C4-2B (cell line): ENCODE results near the gene HDAC4.

ENCODE experiments used
- H3K27ac ChIP-seq: fragments of 450-650 bp; 2 replicates; pipeline ENCODE4 v1.5.1; 2017
- ZFX ChIP-seq: fragments of 450-650 bp; IDR thresholded peaks from 2 replicates; pipeline ENCODE4 v1.6.1; 2017
- TF ChIP-seq, protein P1 (sequence below): fragments of 450-650 bp; conservative IDR thresholded peaks from 2 replicates; pipeline ENCODE4 v1.5.1; 2017; ENCODE audit warnings: mild to moderate bottlenecking

Gene HDAC4

DNA sequence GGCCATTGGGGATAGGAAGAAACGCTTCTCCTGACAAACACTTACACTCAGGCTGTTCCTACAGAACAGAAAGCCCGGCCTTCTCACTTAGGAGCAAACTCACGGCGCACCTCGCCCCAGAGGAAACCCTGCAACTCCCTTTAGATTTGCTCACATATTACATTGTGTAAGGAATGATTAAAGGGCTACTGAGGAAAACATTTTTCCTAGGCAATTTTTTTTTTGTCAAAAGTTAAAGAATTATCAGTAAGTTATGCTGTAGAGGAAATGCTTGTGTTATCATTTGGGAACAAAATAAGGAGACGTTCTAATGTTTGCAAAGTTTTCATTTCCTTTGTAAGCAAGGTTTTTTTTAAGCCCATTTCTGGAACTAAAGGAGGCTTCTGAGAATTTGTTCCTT, 264.1 kb downstream of the HDAC4 start:
- H3K27ac ChIP-seq = no peak overlapping the region
- TF ChIP-seq ZFX = no peak
- TF ChIP-seq, protein P1, sequence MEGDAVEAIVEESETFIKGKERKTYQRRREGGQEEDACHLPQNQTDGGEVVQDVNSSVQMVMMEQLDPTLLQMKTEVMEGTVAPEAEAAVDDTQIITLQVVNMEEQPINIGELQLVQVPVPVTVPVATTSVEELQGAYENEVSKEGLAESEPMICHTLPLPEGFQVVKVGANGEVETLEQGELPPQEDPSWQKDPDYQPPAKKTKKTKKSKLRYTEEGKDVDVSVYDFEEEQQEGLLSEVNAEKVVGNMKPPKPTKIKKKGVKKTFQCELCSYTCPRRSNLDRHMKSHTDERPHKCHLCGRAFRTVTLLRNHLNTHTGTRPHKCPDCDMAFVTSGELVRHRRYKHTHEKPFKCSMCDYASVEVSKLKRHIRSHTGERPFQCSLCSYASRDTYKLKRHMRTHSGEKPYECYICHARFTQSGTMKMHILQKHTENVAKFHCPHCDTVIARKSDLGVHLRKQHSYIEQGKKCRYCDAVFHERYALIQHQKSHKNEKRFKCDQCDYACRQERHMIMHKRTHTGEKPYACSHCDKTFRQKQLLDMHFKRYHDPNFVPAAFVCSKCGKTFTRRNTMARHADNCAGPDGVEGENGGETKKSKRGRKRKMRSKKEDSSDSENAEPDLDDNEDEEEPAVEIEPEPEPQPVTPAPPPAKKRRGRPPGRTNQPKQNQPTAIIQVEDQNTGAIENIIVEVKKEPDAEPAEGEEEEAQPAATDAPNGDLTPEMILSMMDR = no peak

DNA sequence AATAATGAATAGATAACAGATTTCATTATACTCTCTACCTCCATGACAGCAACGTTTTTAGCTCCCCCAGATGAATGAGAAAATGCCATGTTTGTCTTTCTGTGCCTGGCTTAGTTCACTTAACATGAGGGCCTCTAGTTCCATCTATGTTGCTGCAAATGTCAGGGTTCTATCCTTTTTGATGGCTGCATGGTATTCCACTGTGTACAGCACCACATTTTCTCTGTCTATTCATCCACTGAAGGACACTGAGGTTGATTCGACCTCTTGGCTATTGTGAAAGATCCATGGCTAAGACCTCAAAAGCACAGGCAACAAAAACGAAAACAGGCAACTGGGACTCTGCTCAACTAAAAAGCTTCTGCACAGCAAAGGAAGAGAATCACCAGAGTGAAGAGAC, 264.6 kb downstream of the HDAC4 start:
- no peak for TF ChIP-seq ZFX
- TF ChIP-seq, protein P1 = no peak
- H3K27ac ChIP-seq = no peak overlapping the region

DNA sequence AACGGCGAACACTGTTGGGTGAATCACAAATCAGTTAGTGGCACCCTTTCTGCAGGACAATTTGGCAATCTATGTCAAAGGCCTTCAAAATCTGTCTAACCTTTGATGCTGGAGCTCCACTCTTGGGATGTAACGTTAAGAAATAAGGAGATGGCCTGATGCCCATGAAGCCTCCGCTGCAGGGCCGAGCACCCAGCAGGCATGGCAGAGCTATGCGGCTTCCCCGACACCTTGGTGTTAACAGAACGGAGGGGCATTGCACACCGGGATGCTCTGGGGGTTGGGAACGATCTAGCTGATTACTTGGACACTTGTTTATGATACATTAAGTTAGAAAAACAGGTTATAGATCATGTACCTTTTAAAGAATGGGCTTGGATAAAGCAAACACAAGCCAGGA, 265.3 kb downstream of the HDAC4 start:
- TF ChIP-seq ZFX = no peak
- TF ChIP-seq, protein P1 = no peak
- H3K27ac ChIP-seq = no peak overlapping the region

DNA sequence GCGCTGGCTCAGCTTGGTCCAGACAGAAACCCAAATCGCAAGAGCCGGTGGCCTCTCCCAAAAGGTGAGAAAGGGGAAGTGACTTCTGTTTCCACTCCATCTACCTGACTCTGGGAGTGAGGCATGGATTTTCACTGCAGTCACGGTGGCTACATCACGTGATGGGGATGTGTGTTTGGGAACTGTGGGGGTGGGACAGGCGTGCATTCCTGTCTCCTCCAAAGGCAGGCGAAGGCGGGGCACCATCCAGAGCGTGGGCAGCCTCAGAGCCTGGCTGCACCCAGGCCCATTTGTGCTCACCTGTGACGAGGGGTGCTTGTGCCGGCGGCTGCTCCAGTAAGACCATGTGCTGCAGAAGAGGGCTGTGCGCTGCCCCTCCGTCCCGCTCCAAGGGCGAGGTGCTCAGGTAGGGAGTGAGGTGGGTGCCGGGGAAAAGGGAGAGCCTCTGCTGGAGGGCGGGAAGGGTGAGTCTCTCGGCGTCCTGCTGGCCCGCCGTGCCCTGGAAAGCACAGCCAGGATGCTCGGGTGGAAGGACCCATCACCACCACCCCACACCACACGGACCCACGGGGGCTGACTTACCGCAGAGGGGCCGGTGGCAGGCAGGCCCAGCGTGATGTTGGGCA, 266.8 kb downstream of the HDAC4 start:
- H3K27ac ChIP-seq = no peak overlapping the region
- TF ChIP-seq, protein P1 = no peak
- no peak for TF ChIP-seq ZFX

DNA sequence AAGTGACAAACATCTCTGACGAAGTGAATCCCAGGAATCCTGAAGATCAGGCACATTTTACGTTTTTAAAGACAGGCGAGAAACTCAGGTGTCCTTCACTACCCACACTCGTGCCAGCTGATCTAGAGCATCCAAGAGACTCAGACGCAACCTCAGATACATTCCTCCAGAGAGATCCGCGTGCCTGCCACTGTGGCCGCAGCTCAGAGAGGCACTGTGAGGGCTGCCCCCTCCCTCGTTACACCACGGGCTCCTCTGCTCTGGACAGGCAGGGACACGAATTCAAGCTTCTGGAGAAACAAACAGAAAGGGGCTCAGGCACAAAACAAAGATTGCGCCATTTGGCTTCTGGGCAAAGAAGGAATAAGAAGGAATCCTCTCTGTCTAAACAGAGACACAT, 268.0 kb downstream of the HDAC4 start:
- H3K27ac ChIP-seq = no peak overlapping the region
- TF ChIP-seq ZFX = no peak
- TF ChIP-seq, protein P1 = no peak

DNA sequence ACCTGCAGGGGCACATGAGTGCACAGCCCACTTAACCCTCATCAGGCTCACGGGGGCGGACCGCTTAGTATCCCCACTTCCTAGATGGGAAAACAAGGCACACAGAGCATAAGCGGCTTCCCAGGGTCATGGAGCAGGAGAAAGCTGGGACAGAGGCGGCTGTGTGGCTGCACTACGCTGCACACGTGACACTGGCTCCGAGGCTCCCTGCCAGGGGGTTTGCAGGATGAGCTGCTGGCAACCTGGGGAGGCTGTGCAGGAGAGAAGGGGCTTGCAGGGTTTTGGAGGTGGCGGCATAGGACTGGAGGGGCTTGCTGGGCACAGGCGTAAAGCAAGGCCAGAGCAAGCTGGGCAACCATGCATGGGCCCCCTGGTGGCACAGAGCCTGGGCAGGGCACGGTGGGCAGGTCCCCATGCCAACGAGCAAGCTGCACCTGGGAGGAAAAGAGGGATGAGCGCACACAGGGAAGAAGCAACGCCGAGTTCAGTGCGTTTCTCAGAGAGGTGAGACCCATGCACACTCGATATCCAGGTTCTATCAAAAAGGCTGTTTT, 268.6 kb downstream of the HDAC4 start:
- TF ChIP-seq, protein P1 = no peak
- TF ChIP-seq ZFX = no peak

DNA sequence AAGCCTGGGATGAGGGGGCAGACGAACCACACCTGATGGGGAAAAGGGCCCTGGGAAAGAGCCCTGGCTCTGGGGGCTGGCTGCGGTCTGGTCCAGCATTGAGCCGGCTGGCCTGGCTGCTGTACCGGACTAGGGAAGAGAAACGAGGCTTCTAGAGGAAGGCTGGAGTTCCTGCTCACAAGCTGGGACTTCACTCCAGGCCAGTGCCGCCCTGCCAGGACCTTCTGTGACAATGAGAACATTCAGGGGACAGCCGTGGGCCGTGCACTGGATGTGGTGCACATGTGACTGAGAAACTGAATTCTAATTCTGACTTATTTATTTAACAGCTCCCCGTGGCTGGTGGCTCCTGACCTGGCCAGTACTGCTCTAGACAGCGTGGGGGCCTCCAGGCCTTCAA, 269.3 kb downstream of the HDAC4 start:
- no peak overlapping the region for H3K27ac ChIP-seq
- TF ChIP-seq, protein P1 = no peak
- no peak for TF ChIP-seq ZFX

More for the DNA sequence above, 268.6 kb downstream of the HDAC4 start:
- H3K27ac ChIP-seq = no peak overlapping the region
